SK-MEL-5 (cell line): ENCODE data around the gene PLCH1. TPM values are rescaled to one million over a fixed set of nuclear protein-coding genes. Genes with fewer than 3 reads are reported as not detected.

Experiments used
- DNase-seq: peaks from one replicate; pipeline ENCODE4 v3.0.0-alpha.2; 2016; ENCODE audit warnings: low read depth, low spot score
- in situ Hi-C: cut with HindIII; loops from 2 replicates; pipeline ENCODE4 v1.10.0; 2016; ENCODE audit warnings: low sequenced_read_pairs, high pct_unique_total_duplicates, low pct_unique_long_range_greater_than_20kb
- total RNA-seq: library from RNA; depleted of rRNA; stranded (reverse); fragments of >200 nt; shearing (Covaris generic); gene quantifications from 2 replicates; pipeline ENCODE4 v1.2.3, GENCODE V29; 2014

PLCH1 gene
- total RNA-seq, 1 experiment from 2014 or later, result 0.26 TPM

DNA sequence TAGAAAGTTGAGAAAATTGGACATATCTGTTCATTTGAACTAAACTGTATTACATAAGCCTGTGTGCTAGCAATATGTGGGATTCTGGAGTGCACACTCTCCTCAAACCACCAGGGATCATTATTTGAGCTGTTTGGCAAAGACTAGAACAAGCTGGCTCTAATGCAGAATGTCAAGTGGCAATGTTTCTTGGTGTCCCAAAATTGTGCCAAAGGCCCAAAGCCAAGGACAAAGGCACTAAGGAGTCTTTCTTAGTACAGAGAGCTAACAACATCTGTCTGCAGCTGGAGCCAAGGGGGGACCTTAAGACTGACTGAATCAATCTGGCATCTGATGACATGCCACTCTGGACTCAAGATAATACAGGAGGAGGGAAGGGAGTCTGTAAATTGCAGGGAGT, 374.7 kb downstream of the PLCH1 start:
- in situ Hi-C loops, result no loop called here
- no peak for DNase-seq

DNA sequence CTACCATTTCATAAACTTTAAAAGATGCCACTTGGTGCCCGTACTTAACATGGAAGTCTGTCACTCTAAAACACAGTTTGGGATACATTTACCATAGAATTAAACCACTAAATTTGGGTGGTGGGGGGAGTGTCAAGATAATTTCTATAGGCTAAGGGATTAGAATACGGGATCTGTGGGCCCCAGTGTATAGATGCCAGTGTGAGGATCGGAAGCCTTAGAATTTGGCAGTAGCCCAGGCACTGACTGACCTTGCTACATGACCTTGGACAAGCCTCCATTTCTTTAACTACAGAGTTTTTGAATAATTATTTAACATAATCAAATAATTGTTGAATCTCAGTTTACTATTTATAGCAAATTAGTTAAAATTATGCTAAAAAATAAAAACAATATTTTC, 375.1 kb downstream of the PLCH1 start:
- in situ Hi-C loops, result no loop called here
- DNase-seq, result no peak

DNA sequence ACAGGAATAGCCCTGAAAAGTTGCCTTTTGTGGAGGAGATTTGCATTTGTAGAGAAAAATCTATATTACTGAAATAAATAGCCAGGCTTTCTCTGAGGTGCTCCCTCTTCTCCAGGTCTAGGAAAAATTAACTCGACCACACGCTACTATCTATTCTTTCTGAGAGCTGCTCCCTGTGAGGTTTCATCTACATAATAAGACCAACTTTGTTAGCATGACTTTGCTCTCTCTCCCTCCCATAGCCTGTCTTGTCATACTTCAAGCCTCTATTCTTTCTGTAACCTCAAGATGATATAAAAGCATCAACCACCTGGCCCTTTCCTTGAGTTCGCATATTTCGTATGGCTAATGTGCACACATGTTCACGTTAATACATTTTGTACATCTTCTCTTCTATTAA, 375.6 kb downstream of the PLCH1 start:
- in situ Hi-C loops, result no loop called here
- no peak for DNase-seq

DNA sequence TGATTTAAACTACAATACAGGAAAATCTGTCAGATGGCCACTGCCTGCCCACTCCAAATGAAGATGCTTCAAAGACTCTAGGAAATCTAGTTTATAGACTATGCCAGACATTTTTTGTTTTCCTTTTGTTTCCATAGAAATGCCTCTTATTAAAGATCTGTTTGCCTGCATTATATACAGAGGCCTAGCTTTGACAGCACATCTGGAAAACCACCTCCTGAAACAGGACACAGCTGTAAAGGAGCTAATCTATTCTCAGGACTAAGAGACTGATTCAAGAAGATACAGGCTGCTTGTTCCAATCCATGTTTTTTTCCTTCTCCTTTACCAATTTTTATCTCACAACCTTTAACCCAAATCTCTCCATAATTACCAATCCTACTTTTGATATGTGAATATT, 376.1 kb downstream of the PLCH1 start:
- in situ Hi-C loops, result no loop called here
- no peak for DNase-seq

DNA sequence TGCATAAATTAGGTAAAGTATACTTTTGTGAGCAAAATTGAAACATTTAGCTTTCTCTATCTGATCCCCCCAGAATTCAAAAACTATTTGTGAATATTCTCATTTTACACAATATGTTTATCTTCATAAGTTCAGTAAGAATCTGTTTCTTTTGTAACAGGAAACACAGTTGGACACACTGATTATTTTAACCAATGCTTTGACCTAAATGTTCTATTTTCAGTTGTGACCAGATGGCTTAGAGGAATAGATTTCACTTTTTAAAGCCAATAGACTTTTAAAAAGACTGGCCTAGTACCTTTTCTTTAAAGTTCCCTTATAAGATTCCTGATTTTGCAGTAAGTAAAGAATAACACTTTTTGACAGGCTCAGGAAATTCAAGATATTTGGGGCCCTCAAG, 377.4 kb downstream of the PLCH1 start:
- in situ Hi-C loops, result no loop called here
- no peak for DNase-seq

DNA sequence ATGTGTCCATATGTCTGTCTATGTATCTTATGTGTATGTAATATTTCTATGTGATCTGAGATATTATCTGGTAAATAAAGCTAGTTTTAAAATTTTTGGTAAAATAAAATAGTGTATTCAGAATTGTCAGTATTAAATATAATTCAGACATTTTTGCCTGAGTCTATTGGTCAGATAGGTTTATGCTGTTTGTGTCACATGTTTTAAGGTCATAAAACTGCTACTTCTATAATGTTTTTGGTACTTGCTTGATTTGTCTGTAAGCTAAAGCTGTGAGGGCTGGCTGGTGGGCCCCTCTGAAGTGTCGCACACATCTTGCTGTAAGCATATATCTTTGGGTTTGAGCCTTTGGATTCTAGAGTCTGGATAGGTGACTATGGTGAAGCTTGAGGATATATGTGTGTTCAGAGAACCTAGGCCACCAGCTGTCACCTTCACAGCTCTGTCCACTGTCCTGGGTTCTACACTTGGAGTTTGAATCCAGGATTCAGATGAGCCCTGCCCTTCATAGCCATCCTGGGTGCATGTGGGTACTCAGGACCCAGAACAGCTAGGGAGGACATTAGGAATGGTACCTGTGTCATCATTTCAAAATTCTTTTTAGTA, 379.6 kb downstream of the PLCH1 start:
- no peak for DNase-seq
- in situ Hi-C loops, result no loop called here

DNA sequence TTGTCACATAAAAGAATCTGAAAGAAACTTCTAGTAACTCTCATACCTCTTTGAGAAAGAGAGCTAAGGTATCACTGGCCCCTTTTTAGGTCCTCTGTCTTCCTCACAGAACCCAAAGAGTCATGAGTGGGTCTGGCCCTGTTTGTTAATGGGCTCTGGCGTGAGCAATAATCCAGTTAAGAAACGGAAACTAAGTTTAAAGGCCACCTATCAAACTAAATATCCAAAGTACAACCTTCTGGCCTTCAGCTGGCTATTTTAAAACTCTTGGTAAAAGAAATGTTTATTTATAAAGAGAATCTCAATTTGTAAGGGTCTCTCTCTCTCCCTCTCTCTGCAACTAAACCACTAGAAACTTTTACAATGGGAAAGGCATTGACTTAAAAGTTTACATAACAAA, 380.4 kb downstream of the PLCH1 start:
- in situ Hi-C loops, result no loop called here
- no peak for DNase-seq

DNA sequence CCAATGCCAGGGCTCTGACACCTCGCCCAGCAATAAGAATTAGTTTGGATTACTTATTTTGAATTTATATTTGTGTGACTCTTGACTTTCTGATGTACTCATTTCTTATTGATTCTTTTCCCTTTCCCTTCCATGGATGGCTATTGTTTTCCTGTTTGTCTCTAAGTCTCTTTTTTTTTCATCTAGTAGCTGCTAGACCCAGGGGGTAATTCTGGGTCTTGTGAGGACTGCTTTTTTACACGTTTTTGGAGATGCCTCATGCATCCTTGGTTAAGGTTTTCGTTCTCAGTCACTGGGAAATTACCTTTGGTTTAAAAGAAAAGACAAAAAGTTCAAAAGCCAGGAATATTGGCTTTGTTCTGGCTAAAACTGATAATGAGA, 381.2 kb downstream of the PLCH1 start:
- in situ Hi-C loops, result no loop called here
- no peak for DNase-seq

DNA sequence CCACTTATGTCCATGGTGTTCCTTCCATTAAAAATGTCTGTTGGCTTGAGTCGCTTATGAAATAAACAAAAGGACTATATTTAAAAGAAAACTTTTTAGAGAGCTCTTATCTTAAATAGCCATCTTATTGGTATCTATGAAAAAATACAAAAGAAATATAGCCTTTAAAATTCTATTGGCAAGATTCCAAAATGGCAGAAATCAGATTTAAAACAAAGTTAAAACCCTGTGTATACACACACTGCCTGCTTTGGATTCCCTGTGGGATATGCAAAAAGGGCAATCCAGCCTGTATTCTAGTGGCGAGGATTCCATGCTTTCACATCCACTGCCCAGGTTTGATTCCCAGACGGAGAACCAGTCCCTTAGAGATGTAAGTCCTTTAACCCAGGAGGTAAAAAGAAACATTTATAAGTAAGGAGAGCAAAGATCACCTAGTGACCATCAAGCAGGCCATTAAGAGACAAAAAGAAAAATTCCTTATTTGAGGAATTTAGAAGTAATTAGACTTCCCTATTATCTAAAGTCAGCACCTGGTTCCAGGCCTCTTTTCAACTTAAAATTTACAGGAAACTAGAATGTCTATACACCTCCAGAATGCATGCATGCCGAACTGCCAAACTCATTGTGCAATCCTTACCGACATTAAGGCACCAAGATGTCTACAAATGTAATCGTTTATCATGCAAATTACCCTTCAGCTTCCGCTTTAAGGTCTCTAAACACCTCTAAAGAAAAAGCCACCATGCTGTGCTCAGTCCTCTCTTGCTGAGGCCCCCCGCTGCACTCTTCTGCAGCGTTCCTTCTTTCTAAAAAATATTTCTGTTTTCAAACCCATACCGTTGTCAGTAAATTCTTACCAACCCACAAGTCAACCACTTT, 381.8 kb downstream of the PLCH1 start:
- in situ Hi-C loops, result no loop called here
- DNase-seq, result no peak

DNA sequence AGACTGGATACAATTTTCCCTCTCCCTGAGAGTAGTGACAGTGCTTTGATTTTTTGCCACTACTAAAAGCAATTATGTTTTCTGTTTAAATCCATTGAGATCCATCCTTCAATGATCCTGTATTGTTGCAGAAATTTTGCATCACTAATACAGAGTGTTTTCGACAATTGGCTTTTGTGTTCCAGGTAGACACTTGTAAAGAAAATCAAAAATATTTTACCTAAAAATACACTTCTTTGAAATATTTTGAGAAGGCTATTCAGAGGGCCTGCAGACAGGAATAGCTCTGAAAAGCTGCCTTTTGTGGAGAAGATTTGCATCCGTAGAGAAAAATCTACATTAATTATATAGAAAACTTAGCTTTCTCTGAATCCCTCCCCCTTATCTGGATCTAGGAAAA, 384.6 kb downstream of the PLCH1 start:
- in situ Hi-C loops, result no loop called here
- DNase-seq, result no peak

DNA sequence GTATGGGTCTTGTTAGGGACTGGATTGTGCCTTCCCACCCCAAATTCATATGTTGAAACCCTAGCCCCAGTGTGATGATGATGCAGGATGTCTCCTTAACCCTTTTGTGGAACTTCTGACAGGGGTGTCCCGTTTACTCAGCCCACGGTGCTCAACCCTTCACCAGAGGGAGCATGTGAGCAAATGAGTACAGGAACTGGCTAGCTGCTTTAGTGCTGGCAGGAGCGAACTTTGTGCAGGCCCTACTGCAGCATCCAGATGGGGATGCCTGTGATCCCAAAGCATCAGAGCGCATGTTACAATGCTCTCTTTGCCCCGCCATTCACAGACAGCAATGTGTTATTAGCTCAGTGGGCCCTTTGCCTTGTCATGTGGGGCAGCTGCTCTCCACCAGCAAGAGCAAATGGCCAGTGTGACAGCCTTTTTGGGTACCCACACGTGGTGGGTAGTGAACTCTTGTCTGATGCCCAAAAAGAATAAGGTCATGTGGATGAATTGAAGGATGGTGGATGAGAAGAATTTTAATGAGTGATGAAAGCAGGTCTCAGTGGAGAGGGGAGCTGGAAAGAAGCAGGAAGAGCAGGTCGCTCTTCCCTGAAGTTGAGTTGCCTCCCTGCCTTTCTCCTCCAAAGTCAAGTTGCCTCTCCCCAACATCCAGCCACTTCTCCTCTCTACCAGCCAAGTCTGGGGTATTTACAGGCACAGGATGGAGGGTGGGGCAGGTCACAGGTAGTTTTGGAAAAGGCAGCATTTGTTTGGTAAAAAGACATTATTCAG, 388.1 kb downstream of the PLCH1 start:
- in situ Hi-C loops, result no loop called here
- DNase-seq, result peak; percentile 47

DNA sequence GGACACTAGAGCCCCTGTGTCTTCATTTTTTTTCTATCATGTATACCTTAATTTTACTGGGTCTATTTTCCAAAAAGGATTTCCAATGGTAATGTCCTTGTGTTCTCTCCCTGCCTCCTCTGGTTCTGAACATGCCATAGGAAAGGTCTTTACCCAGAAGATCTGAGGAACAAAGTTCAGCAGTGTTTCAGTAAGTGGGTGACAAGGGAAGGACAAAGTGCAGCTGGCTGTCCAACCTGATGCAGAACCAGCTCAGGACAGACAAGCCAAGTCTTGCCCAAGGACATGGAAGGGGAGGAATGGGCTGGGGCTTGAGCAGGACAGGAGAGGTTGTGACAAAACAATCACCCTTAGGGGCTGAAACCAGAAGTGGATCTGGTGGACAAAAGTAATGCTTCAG, 390.2 kb downstream of the PLCH1 start:
- in situ Hi-C loops, result no loop called here

DNA sequence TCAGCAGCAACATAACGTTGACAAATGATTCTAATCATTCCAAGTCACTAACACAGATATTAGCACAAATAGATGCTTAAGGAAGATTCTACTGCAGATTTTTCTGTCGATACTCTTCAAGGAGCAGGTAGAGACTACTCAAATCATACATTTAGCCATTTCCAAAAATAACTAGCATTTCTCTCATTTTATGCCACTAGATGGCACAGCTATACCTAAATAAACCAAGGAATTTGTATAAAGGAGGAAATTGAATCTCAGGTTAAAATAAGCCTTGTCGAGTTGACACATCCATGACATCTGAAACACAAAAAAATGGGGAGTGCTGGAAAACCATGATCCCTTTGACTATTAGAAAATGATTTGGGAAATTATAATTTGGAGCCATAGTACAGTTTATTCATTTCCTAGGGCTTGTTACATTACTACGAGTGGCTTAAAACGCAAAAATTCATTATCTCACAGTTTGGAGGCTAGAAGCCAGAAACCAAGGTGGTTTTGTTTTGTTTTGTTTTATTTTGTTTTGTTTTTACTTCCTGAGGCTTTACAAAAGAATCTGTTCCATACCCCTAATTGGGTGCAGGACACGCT, 391.9 kb downstream of the PLCH1 start:
- in situ Hi-C loops, result no loop called here
- DNase-seq, result peak; percentile 70

More for the DNA sequence above, 390.2 kb downstream of the PLCH1 start:
- no peak for DNase-seq

DNA sequence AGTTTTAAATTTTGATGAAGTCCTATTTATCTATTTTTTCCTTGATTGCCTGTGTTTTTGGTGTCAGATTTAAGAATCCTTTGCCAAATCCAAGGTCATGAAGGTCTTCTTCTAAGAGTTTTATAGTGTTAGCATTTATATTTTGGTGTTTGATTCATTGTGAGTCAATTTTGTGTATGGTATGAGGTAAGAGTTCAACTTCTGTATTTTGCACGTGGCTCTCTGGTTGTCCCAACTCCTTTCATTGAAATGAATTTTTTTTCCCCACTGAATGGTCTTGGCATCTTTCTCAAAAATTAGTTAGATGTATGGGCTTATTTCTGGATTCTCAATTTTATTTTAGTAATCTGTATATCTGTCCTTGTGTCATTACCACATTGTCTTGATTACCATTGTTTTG, 394.3 kb downstream of the PLCH1 start:
- in situ Hi-C loops, result no loop called here
- no peak for DNase-seq

DNA sequence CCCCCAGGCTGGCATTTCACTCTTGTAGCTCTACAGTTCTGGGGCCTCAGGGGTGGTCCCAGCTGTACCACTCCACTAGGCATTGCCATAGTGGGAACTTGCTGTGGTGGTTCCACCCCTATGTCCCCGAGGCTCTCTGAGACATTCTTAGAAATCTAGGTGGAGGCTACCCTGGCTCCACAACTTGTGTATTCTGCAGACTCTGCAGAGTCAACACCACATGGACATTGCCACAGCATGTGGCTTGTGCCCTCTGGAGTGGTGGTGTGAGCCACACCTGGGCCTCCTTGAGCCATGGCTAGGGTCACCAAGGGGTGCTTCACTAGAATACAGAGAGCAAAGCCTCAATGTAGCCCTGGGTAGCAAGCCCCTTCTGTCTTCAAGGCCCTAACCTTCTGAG, 397.0 kb downstream of the PLCH1 start:
- in situ Hi-C loops, result no loop called here
- DNase-seq, result no peak

DNA sequence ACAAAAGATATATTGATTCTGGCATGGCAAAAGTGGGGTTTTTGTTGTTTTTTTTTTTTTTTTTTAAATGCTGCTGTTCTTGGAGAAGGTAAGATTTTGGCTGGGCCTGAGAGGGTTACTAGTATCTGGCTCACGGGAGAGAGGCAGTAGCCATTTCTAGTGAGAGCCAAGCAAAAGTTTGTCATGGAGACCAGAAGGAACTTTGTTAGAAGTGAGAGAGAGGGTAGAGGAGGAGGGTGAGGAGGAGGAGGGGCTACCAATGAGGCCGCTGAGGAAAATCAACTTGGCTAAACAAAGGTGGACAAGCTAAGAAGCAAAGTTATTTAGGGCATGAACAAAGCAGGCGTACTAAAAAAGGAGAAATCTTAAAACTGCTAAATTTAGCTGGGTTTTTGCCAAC, 402.5 kb downstream of the PLCH1 start:
- no peak for DNase-seq
- in situ Hi-C loops, result no loop called here

DNA sequence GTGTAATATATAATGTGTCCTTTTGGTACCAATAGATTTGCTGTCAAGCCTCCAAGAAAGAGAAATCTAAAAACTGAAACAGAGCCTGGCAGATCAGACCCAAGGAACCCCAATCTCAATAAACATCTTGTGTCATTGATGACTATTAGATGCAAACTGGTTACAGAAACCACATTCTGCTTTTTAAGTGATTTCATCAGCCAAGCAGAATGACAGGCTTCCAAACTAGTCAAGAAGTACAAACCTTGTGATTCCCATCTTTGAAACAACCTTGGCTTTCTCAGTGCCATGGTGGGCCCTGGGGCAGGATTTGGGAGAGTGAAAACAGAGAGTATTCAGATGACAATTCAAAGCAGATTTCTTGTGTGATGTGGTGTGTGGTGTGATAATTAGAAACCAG, 405.8 kb downstream of the PLCH1 start:
- DNase-seq, result no peak
- in situ Hi-C loops, result no loop called here

DNA sequence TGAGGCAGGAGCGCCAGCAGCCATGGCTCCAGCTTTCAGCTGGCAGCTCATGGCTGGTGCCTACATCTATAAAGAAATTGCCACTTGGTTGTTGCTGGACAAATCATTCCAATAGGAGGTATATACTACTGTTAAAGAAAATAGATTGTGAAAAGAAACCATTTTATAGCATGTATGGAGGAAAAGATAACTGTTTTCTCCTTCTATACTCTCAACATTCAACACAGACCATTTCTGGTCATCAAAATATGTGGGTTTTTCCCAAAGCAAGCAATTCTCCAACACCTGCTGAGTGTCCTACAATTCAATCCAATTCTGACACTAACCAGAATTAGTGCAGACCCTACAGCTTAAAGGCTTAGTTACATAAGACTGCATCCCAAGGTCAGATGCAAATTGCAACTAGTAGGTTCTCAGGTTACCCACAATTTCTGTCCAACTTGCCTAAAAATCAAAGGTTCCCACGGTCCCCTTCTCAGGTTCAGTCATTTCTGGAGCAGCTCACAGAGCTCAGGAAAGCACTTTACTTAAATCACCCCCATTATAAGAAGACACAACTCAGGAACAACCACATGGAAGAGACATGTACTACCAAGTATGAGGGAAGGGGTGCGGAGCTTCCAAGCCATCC, 409.0 kb downstream of the PLCH1 start:
- in situ Hi-C loops, result no loop called here

More for the DNA sequence above, 409.0 kb downstream of the PLCH1 start:
- DNase-seq, result no peak
